ENCODE results near the gene CX3CL1.

The CX3CL1 gene

GRCh38 chr16:57407521-57408353 is 35.4 kb downstream of the CX3CL1 start:
- no peak for DNase-seq

DNA sequence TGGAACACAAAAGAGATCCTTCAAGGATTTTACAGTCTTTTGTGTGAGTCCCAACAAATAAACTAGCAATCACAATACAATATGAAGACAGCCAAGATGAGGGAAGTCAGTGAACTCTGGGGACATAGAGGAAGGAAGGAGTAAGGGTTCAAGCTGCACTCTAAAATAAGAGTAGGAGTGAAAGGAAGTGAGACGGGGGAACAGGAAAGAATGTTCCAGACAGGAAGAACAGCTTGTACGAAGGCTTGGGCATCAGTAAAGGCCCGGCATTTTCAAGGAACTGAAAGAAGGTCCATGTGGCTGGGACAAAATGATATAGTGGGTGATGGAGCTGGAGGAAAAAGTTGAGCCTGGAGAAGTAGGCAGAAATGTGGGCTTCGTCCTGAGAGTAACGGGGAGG is 36.8 kb downstream of the CX3CL1 start:
- DNase-seq: no peak

DNA sequence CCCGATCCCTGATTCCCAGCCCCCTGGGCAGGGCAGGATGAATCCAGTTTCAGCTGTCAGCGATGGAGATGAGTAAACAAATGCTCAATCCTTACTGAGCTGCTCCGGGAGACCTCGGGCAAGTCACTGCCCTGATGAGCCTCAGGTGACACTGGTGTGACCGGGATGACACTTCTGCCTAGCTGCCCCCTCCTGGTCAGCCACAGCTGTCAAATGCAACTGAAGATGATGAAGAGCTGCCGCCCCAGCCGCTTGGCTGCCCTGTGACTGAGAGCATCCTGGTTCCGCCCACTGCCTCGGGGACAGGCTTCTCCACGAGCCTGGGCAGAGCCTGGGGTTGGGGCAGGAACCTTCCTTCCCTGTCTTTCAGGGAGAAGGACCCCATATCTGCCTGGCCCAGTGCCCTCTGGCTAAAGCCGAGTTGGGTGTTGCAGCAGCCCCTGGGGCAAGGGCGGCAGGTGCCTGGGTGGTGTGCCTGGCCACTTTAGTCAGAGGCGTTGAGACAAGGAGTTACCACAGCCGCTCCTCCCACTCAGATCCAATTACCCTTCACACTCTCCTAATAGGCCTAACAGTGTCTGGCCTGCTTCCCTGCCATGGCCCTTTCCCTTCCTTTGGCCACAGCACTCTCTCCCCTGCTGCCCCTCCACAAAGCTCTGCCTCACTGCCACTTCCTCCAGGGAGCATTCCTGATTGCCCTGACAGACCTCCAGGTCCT is 37.7 kb downstream of the CX3CL1 start:
- no peak for DNase-seq

DNA sequence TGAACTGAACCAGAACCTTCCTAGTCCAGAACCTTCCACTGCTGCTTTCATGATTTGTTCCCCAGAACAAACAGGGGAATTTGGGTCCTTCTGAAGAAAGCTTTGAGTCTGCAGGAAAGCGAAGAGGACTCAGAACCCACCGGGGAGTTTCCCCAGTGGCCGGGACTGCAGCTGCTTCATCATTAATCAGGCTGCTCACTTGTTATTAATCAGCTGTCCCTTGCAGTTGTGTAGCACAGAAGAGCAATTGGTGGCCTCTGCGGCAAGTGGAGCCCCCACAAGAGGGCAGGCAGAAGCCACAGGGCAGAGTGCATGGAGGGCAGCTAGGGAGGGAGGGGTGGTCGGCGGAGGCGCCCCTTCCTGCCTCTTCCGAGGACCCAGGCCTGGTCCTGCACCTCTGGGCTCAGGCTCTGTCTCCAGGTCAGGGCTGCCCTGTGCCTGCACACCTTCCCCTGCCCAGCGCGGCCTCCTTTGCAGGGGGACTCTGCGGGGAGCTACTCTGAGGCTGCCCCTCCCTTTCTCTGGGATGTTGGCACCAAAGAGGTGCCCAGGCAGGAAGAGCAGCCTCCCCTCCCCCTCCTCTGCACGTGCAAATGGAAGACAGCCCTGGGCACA is 39.2 kb downstream of the CX3CL1 start:
- DNase-seq: no peak

- no peak for DNase-seq
Observed at GRCh38 chr16:57412584-57412983, 40.3 kb downstream of the CX3CL1 start.

DNA sequence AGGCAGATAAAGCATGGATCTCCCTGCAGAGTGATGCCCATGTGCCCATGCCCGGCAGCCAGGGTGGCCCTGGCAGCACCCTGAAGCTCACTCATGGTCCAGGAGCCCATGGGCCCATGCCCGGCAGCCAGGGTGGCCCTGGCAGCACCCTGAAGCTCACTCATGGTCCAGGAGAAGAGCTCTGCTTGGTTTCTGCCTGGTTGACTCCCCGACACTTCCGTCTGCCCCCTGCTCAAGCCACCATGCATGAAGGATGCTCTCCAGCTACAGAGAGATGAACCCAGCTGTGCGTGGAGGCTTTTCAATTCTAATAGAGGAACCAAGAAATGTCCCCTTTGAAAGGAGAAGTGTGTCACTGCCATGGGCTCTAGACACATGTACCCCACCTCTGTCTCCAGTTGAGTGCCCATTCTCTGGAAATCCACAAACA is 41.0 kb downstream of the CX3CL1 start:
- no peak for DNase-seq

DNA sequence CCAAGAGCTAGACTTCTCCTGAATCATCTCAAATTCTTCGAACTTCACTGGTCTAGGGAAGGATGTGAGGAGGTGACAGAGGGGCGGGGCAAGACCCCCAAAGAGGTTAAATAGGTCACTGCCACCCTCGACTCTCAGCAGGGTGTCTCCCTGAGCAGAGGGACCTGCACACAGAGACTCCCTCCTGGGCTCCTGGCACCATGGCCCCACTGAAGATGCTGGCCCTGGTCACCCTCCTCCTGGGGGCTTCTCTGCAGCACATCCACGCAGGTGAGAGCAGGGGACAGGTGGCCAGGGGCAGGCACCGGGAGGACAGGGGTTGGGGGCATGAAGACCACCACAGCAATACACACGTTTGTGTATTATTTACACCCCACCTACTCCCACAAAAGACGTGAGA is 41.4 kb downstream of the CX3CL1 start:
- DNase-seq: no peak

DNA sequence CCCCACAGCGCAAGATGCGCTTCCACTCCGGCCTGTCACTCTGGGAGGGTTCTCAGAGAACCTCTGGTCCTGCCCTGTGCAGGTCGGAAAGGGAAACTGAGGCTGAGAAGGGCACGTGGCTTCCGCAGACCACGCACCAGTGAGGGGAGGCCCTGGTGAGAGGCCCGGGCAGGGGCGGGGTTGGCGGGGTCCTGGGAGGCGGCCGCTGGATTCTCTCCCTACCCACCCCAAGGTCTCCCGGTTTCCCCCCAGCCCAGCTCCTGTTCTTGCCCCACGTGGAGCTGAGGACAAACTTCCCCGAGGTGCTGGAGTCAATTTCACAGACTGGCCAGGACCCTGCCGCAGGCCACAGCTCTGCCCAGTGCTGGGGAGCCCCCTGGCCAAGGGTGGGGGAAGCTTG is 43.8 kb downstream of the CX3CL1 start:
- DNase-seq: no peak

DNA sequence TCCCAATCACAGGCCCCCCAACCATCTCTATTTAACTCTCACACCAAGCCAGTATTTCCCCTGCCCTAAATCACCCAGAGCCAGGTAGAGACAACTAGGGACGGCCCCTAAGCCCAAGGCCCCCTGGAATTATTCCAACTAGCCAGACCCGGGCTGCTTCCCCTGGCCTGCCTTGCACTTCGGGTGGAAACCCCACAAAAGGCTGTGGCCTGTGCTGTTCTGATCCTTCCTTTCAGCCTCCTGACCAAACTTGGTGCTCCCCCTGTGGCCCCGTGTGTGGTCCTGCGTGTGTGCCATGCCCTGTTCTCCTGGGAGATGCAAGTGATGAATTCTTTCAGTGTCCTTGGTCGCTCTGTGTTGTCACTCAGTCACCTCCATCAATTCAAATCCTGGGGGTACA is 47.2 kb downstream of the CX3CL1 start:
- DNase-seq: no peak

GRCh38 chr16:57422026-57422944 is 50.0 kb downstream of the CX3CL1 start:
- DNase-seq: no peak

GRCh38 chr16:57423152-57423551 is 50.9 kb downstream of the CX3CL1 start:
- no peak for DNase-seq

DNA sequence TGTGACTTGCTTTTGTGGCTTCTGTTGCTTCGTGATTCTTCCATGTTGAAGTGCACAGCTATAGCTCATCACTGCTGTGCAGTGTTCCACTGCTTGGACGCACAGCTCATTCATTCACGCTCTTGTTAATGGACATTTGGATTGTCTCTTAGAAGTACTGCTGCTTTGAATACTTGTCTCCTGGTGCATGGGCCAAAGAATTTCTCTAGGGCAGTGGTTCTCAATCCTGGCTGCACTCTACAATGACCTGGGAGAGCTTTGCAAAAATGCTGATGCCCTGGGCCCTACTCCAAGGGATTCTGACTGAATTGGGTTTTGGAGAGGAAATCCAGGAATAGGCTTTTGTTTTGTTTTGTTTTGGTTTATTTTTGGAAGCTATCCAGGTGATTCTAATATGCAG is 52.3 kb downstream of the CX3CL1 start:
- no peak for DNase-seq

GRCh38 chr16:57426356-57426755 is 54.1 kb downstream of the CX3CL1 start:
- no peak for DNase-seq

DNA sequence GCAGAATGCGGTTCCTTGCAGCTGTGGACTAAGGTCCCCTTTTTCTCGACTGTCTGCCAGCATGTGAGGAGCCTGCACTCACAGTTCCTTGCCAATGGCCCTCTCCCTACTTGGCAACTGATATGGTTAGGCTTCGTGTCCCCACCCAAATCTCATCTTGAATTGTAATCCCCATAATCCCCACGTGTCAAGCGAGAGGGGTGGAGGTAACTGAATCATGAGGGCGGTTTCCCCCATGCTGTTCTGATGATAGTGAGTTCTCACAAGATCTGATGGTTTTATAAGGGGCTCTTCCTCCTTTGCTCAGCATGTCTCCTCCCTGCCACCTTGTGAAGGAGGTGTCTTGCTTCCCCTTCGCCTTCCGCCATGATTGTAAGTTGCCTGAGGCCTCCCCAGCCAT is 55.0 kb downstream of the CX3CL1 start:
- DNase-seq: no peak

GRCh38 chr16:57427824-57428223 is 55.5 kb downstream of the CX3CL1 start:
- no peak for DNase-seq

GRCh38 chr16:57430955-57431354 is 58.7 kb downstream of the CX3CL1 start:
- DNase-seq: no peak

- DNase-seq: no peak
Observed at GRCh38 chr16:57432505-57432904, 60.2 kb downstream of the CX3CL1 start.

DNA sequence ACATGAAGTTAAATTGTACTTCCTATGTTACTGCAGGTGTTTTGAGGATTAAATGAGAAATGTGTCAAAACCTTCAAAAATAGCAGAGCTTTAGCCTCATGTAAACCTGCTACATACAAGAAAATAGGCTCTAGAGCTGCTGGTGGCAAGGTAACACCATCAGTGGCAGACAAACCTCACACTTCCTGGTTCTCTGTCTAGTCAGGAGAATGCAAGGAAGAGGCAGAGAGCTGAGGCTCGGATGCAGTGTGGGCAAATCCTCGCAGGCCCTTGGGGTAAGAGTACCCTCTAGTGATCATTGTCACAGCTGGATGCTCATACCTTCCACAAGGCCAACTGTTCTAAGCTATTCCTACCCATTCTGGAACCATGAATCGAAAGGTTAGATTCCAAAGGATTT is 60.7 kb downstream of the CX3CL1 start:
- no peak for DNase-seq

DNA sequence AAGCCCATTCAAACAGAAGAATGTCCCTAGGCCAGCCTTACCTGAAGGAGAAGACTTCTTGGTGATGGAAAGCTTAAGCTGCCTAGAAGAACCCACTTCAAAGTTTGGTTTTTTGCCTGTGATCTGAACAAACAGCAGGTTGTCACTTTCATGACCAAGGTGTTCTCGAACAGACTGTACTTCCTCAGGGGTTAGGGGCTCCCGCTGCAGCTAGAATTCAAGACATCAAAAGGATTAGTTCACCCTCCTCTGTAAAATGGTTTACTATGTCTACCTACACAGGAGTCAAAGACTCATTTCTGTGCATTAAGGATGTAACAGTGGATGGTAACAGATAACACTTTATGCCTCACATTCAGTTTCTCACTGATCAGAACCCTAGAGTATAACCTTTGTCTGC is 61.7 kb downstream of the CX3CL1 start:
- no peak for DNase-seq
